Measurements from ENCODE around the gene IGFALS.

IGFALS gene

DNA sequence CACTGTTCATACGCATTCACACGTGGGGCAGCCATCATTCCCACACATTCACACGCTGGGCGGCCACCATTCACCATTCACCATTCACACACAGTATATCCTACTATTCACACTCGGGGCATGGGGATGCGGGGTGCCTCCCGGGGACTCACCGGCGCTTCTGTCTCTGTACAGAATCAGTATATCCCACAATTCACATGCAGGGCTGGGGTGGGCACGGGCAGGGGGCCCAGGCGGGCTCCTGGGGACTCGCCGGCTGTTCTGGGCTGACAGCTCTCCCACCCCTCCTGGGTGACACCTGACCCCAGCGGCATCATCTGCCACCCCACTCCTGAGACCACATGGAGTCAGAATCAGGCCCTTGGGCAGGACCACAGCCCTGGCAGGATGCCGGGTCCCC lies 31.8 kb downstream of the IGFALS start:
- Histone ChIP-seq H3K36me3 (ENCODE audit: insufficient read depth) (no peaks in the 10 kb centered on the region), H2AFZ (ENCODE audit: low read depth) (no peak overlapping the region), H3K4me1 (ENCODE audit: low read depth, poor library complexity, severe bottlenecking) (no peaks in the 10 kb centered on the region), H3K79me2 (ENCODE audit: insufficient read depth, low read depth) (no peaks in the 10 kb centered on the region), H3K9ac (no peak overlapping the region), H3K27ac (no peak overlapping the region), H3K27me3 (ENCODE audit: insufficient read depth, low read depth) (no peaks in the 10 kb centered on the region), H3K4me2 (no peak overlapping the region), H4K20me1 (ENCODE audit: insufficient read depth) (no peaks in the 10 kb centered on the region), H3K4me3 (IDR thresholded peaks at IDR 0.05; ENCODE audit: insufficient read depth, low read depth, low read length) (no peak overlapping the region)
- TF ChIP-seq, protein P1, sequence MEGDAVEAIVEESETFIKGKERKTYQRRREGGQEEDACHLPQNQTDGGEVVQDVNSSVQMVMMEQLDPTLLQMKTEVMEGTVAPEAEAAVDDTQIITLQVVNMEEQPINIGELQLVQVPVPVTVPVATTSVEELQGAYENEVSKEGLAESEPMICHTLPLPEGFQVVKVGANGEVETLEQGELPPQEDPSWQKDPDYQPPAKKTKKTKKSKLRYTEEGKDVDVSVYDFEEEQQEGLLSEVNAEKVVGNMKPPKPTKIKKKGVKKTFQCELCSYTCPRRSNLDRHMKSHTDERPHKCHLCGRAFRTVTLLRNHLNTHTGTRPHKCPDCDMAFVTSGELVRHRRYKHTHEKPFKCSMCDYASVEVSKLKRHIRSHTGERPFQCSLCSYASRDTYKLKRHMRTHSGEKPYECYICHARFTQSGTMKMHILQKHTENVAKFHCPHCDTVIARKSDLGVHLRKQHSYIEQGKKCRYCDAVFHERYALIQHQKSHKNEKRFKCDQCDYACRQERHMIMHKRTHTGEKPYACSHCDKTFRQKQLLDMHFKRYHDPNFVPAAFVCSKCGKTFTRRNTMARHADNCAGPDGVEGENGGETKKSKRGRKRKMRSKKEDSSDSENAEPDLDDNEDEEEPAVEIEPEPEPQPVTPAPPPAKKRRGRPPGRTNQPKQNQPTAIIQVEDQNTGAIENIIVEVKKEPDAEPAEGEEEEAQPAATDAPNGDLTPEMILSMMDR (conservative IDR thresholded peaks at IDR 0.05; ENCODE audit: low read depth, low read length), result no peak

DNA sequence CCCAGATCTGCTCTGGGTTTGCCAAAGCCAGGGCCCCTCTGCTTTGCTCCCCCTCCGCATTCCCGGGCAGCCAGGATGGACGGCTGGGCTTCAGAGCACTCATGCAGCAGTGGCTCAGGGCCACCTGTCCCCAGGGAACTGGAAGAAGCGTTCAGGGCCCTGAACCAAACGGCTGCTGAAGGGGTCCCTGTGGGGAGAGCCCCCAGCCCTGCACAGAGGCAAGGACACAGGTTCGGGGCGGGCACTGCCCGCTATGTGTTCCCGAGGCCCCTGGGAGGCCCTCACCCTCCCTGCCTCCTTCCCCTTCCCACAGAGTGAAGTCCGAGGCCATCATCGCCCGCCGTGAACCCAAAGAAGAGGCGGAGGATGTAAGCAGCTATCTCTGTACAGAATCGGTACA lies 32.6 kb downstream of the IGFALS start:
- Histone ChIP-seq H4K20me1 (ENCODE audit: insufficient read depth) (no peaks in the 10 kb centered on the region), H2AFZ (ENCODE audit: low read depth) (no peak overlapping the region), H3K36me3 (ENCODE audit: insufficient read depth) (no peaks in the 10 kb centered on the region), H3K4me2 (no peak overlapping the region), H3K4me3 (IDR thresholded peaks at IDR 0.05; ENCODE audit: insufficient read depth, low read depth, low read length) (no peak overlapping the region), H3K27me3 (ENCODE audit: insufficient read depth, low read depth) (no peaks in the 10 kb centered on the region), H3K79me2 (ENCODE audit: insufficient read depth, low read depth) (no peaks in the 10 kb centered on the region), H3K9ac (no peak overlapping the region), H3K27ac (no peak overlapping the region), H3K4me1 (ENCODE audit: low read depth, poor library complexity, severe bottlenecking) (no peaks in the 10 kb centered on the region)
- TF ChIP-seq, protein P1 (conservative IDR thresholded peaks at IDR 0.05; ENCODE audit: low read depth, low read length), result no peak

DNA sequence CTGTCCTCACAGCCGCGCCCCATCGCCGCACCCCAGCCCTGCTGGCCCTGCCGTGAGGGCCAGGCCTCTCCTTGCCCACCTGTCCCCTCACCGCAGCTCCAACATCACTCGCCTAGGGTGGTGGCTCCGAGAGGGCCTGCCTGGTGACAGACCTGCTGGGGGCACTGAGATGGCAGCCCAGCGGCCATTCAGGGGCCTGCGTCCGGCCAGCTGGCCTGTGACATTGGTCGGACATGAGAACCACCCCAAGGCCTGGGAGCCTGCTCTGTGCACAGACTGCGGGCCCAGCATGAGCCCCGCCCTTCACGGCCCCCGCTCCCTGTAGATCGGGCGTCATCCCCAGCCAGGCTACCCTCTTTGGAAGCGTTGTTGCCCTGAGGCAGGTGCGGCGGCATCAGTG lies 34.0 kb downstream of the IGFALS start:
- no peak overlapping the region for H3K9ac ChIP-seq

DNA sequence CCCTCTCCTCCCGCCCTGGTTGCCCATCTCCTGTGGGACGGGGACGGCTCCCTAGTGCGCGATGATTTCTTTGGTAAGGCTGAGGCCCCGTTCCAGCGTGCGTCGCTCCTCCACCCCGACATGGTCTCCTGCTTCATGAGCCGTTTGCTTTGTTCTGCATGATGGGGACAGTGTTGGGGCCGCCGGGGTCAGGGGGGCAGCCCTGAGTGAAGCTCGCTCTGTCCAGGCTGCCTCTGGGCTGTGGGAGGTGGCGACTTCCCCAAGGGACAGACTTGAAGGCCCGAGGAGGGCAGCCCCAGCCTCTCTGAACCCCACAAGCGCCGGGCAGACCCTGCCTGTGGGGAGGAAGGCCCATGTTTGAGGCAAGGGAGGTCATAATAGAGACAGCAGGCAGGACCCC lies 34.6 kb downstream of the IGFALS start:
- Histone ChIP-seq H3K9ac (no peak overlapping the region), H3K27ac (no peak overlapping the region), H4K20me1 (ENCODE audit: insufficient read depth) (no peaks in the 10 kb centered on the region), H3K4me3 (IDR thresholded peaks at IDR 0.05; ENCODE audit: insufficient read depth, low read depth, low read length) (no peak overlapping the region), H3K4me1 (ENCODE audit: low read depth, poor library complexity, severe bottlenecking) (no peaks in the 10 kb centered on the region), H3K36me3 (ENCODE audit: insufficient read depth) (no peaks in the 10 kb centered on the region), H3K4me2 (no peak overlapping the region), H2AFZ (ENCODE audit: low read depth) (no peak overlapping the region), H3K79me2 (ENCODE audit: insufficient read depth, low read depth) (no peaks in the 10 kb centered on the region), H3K27me3 (ENCODE audit: insufficient read depth, low read depth) (no peaks in the 10 kb centered on the region)
- TF ChIP-seq, protein P1 (conservative IDR thresholded peaks at IDR 0.05; ENCODE audit: low read depth, low read length), result no peak

More for the DNA sequence above, 34.0 kb downstream of the IGFALS start:
- Histone ChIP-seq H3K27me3 (ENCODE audit: insufficient read depth, low read depth) (no peaks in the 10 kb centered on the region), H3K4me1 (ENCODE audit: low read depth, poor library complexity, severe bottlenecking) (no peaks in the 10 kb centered on the region), H3K4me2 (no peak overlapping the region), H2AFZ (ENCODE audit: low read depth) (no peak overlapping the region), H4K20me1 (ENCODE audit: insufficient read depth) (no peaks in the 10 kb centered on the region), H3K27ac (no peak overlapping the region), H3K79me2 (ENCODE audit: insufficient read depth, low read depth) (no peaks in the 10 kb centered on the region), H3K4me3 (IDR thresholded peaks at IDR 0.05; ENCODE audit: insufficient read depth, low read depth, low read length) (no peak overlapping the region), H3K36me3 (ENCODE audit: insufficient read depth) (no peaks in the 10 kb centered on the region)
- TF ChIP-seq, protein P1 (conservative IDR thresholded peaks at IDR 0.05; ENCODE audit: low read depth, low read length), result no peak
